IPS-18c (cell line): ENCODE results near the gene IFNG-AS1.

Source experiments
- H3K4me3 ChIP-seq: 2 replicates; pipeline ENCODE4 v1.7.0; 2013; ENCODE audit warnings: low read depth, mild to moderate bottlenecking, low read length, moderate library complexity; ENCODE audit not compliant: insufficient read depth
- H3K9me3 ChIP-seq: one replicate; pipeline ENCODE4 v1.6.1; 2013; ENCODE audit warnings: mild to moderate bottlenecking, low read length, moderate library complexity; ENCODE audit not compliant: control insufficient read depth, insufficient read depth

IFNG-AS1 gene

GRCh38 chr12:67982164-67982563, 7.1 kb upstream of the IFNG-AS1 start:
- H3K9me3 ChIP-seq: no peaks in the 10 kb centered on the region

GRCh38 chr12:67986632-67987031, 2.6 kb upstream of the IFNG-AS1 start:
- no peak overlapping the region for H3K4me3 ChIP-seq
- no peaks in the 10 kb centered on the region for H3K9me3 ChIP-seq

More at GRCh38 chr12:67982164-67982563, 7.1 kb upstream of the IFNG-AS1 start:
- no peak overlapping the region for H3K4me3 ChIP-seq

DNA sequence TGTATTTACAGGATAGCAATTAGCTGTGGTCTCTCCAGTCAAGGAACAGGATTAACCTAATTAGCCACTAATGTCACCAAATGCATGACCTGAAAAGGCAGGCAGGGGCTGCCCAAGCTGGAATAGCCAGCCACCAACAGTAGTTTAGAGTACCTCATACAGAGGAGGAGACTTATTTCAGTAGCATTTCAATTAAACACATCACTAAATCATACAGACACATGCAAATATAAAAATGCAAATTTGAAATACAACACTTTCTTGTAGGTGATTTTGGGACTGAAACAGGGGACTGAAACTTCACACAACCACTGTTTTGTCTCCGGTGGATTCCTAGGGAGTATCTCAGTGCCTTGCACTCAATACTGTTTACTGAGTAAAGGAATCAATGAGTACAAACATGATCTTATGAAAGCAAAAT, 636 bp upstream of the IFNG-AS1 start:
- H3K9me3 ChIP-seq: no peaks in the 10 kb centered on the region
- H3K4me3 ChIP-seq: no peak overlapping the region

- Histone ChIP-seq H3K9me3 (no peaks in the 10 kb centered on the region), H3K4me3 (no peak overlapping the region)
These were observed 1.9 kb downstream of the IFNG-AS1 start for GRCh38 chr12:67991158-67991557.

DNA sequence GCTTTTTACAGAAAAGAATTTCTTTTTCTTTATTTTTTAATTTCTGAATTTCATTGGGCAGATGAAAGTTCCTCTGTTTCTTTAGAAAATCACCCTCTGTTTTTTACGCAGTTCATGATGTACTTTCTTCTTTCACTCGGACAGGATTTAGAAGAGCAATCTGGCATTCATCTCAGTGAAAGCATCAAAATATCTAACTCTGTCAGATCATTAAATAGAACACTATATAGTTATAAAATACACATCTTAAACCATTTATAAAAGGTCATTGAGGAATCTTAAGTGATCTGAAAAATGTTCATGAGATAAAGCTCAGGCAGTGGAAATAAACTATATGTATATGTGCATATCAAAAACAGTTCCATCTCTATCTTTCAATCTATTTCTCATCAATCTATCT, 3.9 kb downstream of the IFNG-AS1 start:
- no peaks in the 10 kb centered on the region for H3K9me3 ChIP-seq
- no peak overlapping the region for H3K4me3 ChIP-seq

- Histone ChIP-seq H3K9me3 (no peaks in the 10 kb centered on the region), H3K4me3 (no peak overlapping the region)
These were observed 4.8 kb downstream of the IFNG-AS1 start for GRCh38 chr12:67994046-67994445.

GRCh38 chr12:67996347-67996746, 7.1 kb downstream of the IFNG-AS1 start:
- H3K4me3 ChIP-seq: no peak overlapping the region

DNA sequence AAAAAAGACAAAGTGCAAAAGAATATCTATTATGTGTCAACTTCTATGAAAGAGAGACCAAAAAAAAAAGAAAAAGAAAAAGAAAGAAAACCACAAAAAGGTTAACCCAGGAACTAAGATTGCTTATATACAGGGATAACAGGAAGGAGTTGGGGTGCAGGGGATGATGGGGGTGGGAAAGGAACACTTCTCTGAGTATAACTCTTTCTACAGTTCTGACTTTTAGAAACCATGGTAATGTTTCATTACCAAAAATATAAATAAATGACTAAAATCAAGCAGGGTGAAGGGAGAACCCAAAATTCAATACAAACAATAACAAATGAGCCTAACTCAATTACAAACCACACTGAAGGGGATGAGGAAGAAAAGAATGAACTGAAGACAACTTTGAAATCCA, 9.1 kb downstream of the IFNG-AS1 start:
- no peak overlapping the region for H3K4me3 ChIP-seq
- no peaks in the 10 kb centered on the region for H3K9me3 ChIP-seq

More at GRCh38 chr12:67996347-67996746, 7.1 kb downstream of the IFNG-AS1 start:
- H3K9me3 ChIP-seq: no peaks in the 10 kb centered on the region

DNA sequence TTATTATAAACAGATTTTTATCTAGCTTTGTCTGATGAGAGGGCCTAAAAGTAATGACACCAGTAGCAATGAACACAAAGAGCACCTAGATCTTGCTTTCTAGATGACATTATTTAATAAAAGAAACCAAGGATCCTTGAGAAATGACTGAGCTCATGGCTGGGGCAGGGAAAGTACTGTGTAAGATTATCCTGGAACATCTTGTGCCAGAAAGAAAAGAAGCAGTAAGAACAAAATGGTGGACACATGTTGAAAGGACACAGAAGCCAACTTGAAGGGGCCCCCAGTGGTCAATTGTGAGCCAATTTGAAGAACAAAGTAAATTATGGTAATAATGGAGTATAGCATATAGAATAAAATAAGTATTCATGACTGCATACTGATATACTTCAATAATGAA, 10.0 kb downstream of the IFNG-AS1 start:
- Histone ChIP-seq H3K9me3 (no peaks in the 10 kb centered on the region), H3K4me3 (no peak overlapping the region)

GRCh38 chr12:68001486-68002466, 12.5 kb downstream of the IFNG-AS1 start:
- H3K4me3 ChIP-seq: no peak overlapping the region

DNA sequence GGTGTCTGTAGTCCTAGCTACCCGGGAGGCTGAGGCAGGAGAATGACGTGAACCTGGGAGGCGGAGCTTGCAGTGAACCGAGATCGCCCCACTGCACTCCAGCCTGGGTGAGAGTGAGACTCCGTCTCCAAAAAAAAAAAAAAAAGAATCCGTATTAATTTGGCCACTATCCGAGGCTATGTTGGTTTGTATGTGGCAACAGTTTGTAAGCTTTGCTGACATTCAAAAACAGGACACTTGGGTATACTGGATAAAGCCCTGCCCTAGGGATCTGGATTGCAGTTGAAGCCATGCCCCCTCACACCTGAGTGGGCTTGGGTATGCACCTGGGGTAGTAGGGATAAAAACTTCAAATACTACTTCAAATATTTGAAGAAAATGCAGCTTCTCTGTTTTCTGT, 14.5 kb downstream of the IFNG-AS1 start:
- no peak overlapping the region for H3K4me3 ChIP-seq
- no peaks in the 10 kb centered on the region for H3K9me3 ChIP-seq

More at GRCh38 chr12:68001486-68002466, 12.5 kb downstream of the IFNG-AS1 start:
- no peaks in the 10 kb centered on the region for H3K9me3 ChIP-seq

DNA sequence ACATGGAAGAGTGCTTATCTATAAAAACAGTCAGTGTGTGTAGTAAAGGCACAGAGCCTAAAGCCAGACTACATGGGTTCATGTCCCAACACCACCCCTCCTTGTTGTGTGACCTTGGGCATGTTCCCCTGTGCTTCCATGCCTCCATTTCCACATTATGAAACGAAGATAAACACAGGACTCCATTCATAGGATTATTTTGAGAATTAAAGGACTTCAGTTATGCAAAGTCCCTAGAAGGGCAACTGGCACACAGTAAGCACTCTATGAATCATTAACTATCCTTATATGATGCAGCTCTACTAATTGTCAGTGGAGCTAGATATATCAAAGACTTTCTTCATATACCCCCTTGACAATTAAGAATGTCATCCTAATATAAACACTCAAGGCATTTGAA, 17.8 kb downstream of the IFNG-AS1 start:
- no peaks in the 10 kb centered on the region for H3K9me3 ChIP-seq
- H3K4me3 ChIP-seq: no peak overlapping the region

DNA sequence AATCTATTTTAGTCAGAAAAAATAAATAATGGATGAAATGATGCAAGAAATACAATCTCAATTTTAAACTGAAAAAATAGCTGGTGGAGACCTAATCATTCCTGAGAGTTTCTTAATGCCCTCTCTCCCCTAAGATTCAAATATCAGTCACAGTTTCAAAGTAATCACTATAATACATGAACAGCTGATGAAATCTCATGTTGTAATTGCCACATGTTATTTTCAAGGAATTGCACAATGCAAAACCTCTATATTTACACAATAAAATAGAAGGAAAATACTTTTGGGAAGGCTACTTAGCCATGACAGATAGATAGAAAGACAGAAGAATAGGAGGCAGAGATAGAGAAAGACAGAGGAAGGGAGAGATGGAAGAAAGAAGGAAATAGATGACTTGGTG, 18.2 kb downstream of the IFNG-AS1 start:
- H3K9me3 ChIP-seq: no peaks in the 10 kb centered on the region
- H3K4me3 ChIP-seq: no peak overlapping the region

DNA sequence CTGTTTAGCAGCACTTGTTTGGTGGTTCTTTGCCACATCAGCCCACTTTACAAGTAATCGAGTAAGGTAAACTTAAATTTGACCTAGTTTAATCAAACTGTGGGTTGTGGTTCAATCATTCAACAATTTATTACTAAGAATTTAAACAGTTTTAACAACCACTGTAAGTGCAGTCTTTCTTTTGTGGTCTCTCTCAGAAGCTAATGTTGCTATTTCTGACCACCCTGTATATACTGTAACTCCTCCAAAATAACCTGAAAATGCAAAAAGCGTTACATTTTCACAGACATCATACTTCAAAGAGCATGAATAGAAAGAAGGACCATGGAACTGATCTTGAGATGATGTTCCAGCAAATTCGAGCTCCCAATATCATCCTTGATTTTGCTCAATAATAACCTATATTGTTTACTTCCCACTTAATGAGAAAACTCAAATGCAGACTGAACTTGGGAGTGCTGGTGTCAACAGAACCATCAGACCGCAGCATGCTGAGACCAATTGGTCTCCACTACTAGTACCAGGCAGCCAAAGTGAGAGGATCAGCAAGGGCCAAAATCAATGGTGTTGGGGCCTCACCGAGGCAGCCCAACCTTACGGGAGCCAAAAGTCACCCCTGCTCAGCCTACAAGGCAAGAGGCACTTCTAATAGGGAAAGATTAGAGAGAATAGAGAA, 22.1 kb downstream of the IFNG-AS1 start:
- Histone ChIP-seq H3K9me3 (no peaks in the 10 kb centered on the region), H3K4me3 (no peak overlapping the region)

DNA sequence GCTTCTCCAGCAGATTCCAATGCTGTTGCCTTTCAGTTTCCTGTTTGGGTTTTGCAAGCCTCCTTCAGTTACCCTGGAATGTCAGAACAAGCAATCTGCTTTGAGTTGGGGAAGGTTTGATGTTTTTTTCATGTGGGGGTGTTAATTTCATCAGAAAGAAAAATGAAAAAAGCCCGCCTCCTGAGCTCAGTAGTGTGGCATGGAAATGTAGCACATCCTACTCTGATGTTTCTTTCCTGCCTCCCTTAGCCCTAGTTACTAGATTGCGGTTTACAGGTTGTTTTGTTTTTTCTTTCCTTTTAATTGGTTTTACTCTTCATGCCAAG, 22.6 kb downstream of the IFNG-AS1 start:
- Histone ChIP-seq H3K9me3 (no peaks in the 10 kb centered on the region), H3K4me3 (no peak overlapping the region)

DNA sequence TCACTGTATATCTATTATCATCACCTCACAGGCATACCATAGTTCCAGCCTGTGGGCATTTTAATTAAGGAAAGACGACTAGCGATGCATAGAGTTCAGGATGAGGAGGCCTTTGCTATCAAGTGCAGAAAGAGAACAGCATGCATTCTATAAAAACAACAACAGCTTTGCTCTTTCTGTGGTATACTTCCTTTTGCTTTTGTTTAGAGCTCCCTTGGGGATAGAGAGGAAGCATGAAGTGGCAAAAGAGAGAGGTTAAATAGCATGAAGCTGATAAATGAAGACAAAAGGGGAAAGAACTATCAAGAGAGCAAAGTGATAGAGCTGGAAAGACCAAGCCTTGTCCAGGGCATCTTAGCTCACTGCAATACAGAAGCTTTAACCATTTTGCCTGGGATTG, 23.5 kb downstream of the IFNG-AS1 start:
- no peak overlapping the region for H3K4me3 ChIP-seq
- H3K9me3 ChIP-seq: no peaks in the 10 kb centered on the region

DNA sequence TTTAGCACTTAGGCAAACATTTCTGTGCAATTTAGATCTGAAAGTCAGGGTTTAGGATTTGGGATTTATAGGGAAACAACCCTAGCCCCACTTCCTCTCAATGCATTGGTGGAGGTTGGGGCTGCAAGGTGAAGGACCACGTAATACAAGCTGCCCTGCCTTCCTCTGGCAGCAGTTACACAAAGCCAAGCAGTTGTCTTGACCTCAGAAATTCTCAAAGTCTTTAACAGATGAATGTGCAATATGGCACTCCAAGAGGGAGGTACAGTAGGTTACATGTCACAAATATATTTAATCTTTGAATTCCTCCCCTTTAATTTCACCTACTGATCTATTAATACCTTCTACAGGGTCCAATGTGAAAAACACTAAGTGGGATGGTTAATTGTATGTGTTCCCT, 23.9 kb downstream of the IFNG-AS1 start:
- H3K9me3 ChIP-seq: no peaks in the 10 kb centered on the region

DNA sequence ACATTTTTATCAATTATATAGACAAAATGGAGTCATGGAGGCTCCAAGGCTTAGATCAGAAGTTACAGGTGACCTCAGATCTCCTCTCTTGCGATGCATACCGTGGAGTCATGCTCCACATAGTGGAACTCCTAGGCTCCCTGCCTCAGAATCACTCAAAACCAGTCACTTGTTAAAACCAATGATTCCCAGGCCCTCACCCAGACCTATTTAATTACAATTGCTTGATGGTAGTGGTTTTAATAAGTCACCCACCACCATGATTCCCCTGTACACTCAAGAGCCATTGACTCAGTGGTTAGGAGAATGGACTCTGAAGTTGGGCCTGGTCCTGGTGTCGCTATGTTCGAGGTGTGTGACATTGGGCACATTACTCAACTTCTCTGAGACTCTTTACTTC, 26.9 kb downstream of the IFNG-AS1 start:
- no peak overlapping the region for H3K4me3 ChIP-seq
- no peaks in the 10 kb centered on the region for H3K9me3 ChIP-seq

More for the DNA sequence above, 23.9 kb downstream of the IFNG-AS1 start:
- H3K4me3 ChIP-seq: no peak overlapping the region
